HEK293 (cell line): ENCODE data around the gene LAMC2.

ENCODE experiments used
- CTCF ChIA-PET: fragments of 350-600 bp; formaldehyde crosslinking; extraction: SDS; loops from one replicate; lab custom pipeline; 2021; ENCODE audit warnings: antibody characterized with exemption; lab: Yijun Ruan, JAX
- POLR2A ChIA-PET: fragments of 300-600 bp; formaldehyde crosslinking; extraction: SDS; loops from one replicate; lab custom pipeline; 2020; ENCODE audit warnings: antibody characterized with exemption, inconsistent platforms; lab: Yijun Ruan, JAX
- H3K27ac ChIP-seq: fragments of 200-500 bp; sonication (Bioruptor generic); 2 replicates; pipeline ENCODE4 v1.5.1; 2014; ENCODE audit warnings: low read depth, low read length, control low read depth, inconsistent platforms; ENCODE audit errors: extremely low read depth
- H3K36me3 ChIP-seq, 2 experiments: fragments of 200-500 bp in 1 of 2; sonication (Bioruptor generic) in 1 of 2; 1 replicate in 1 of 2; 2 replicates in 1 of 2; pipeline ENCODE4 v1.5.1; 2014 to 2017; ENCODE audit warnings: inconsistent platforms in 2 of 2, low read length in 2 of 2; ENCODE audit not compliant: control insufficient read depth in 2 of 2, insufficient read depth in 1 of 2
- H3K4me1 ChIP-seq: fragments of 200-500 bp; sonication (Bioruptor generic); 2 replicates; pipeline ENCODE4 v1.5.1; 2014; ENCODE audit warnings: mild to moderate bottlenecking, low read length, inconsistent platforms; ENCODE audit not compliant: control insufficient read depth, insufficient read depth
- H3K4me3 ChIP-seq: 2 replicates; pipeline ENCODE4 v1.5.1; 2011; ENCODE audit warnings: low read depth, mild to moderate bottlenecking, control low read depth, low read length, moderate library complexity
- H3K9me3 ChIP-seq: fragments of 200-500 bp; sonication (Bioruptor generic); 2 replicates; pipeline ENCODE4 v1.5.1; 2014; ENCODE audit warnings: low read depth, low read length, inconsistent platforms; ENCODE audit not compliant: control insufficient read depth, insufficient read depth
- AEBP2 ChIP-seq: fragments of 450-650 bp; formaldehyde crosslinking; IDR thresholded peaks from 2 replicates; pipeline ENCODE4 v1.5.1; 2016; ENCODE audit warnings: missing biosample characterization, missing genetic modification characterization, borderline replicate concordance
- BCL11A ChIP-seq: fragments of 450-650 bp; formaldehyde crosslinking; IDR thresholded peaks from 2 replicates; pipeline ENCODE4 v1.5.1; 2016; ENCODE audit warnings: low read depth, missing biosample characterization, missing genetic modification characterization
- KLF16 ChIP-seq: fragments of 450-650 bp; formaldehyde crosslinking; IDR thresholded peaks from 2 replicates; pipeline ENCODE4 v1.5.1; 2017; ENCODE audit warnings: missing biosample characterization, missing genetic modification characterization
- OSR2 ChIP-seq: fragments of 450-650 bp; formaldehyde crosslinking; IDR thresholded peaks from 2 replicates; pipeline ENCODE4 v1.5.1; 2016; ENCODE audit warnings: missing biosample characterization, missing genetic modification characterization
- YY1 ChIP-seq: fragments of 450-650 bp; formaldehyde crosslinking; IDR thresholded peaks from 2 replicates; pipeline ENCODE4 v1.5.1; 2018; ENCODE audit warnings: missing biosample characterization, missing genetic modification characterization
- ZBTB7A ChIP-seq: fragments of 450-650 bp; formaldehyde crosslinking; IDR thresholded peaks from 2 replicates; pipeline ENCODE4 v1.5.1; 2016; ENCODE audit warnings: low read depth, missing biosample characterization, missing genetic modification characterization
- ZFHX2 ChIP-seq: fragments of 450-650 bp; formaldehyde crosslinking; conservative IDR thresholded peaks from 2 replicates; pipeline ENCODE4 v1.5.1; 2016; ENCODE audit warnings: missing biosample characterization, missing genetic modification characterization
- ZFP3 ChIP-seq: fragments of 450-650 bp; formaldehyde crosslinking; IDR thresholded peaks from 2 replicates; pipeline ENCODE4 v1.5.1; 2016; ENCODE audit warnings: low read depth, missing biosample characterization, missing genetic modification characterization
- ZFP37 ChIP-seq: fragments of 450-650 bp; formaldehyde crosslinking; IDR thresholded peaks from 2 replicates; pipeline ENCODE4 v1.5.1; 2016; ENCODE audit warnings: missing biosample characterization, missing genetic modification characterization
- ZNF426 ChIP-seq: fragments of 450-650 bp; formaldehyde crosslinking; IDR thresholded peaks from 2 replicates; pipeline ENCODE4 v1.5.1; 2017; ENCODE audit warnings: missing biosample characterization, missing genetic modification characterization, mild to moderate bottlenecking, inconsistent platforms, moderate library complexity
- ZNF548 ChIP-seq: fragments of 450-650 bp; formaldehyde crosslinking; IDR thresholded peaks from 2 replicates; pipeline ENCODE4 v1.5.1; 2016; ENCODE audit warnings: missing biosample characterization, missing genetic modification characterization
- ZNF558 ChIP-seq: fragments of 450-650 bp; formaldehyde crosslinking; IDR thresholded peaks from 2 replicates; pipeline ENCODE4 v1.5.1; 2016; ENCODE audit warnings: missing biosample characterization, missing genetic modification characterization
- ZNF596 ChIP-seq: fragments of 450-650 bp; IDR thresholded peaks from 2 replicates; pipeline ENCODE4 v1.5.0; 2018; ENCODE audit warnings: missing biosample characterization, mild to moderate bottlenecking, missing genetic modification characterization, moderate library complexity
- ZNF701 ChIP-seq: fragments of 450-650 bp; formaldehyde crosslinking; IDR thresholded peaks from 2 replicates; pipeline ENCODE4 v1.5.1; 2016; ENCODE audit warnings: missing biosample characterization, missing genetic modification characterization
- ZNF768 ChIP-seq: fragments of 450-650 bp; formaldehyde crosslinking; IDR thresholded peaks from 2 replicates; pipeline ENCODE4 v1.5.1; 2018; ENCODE audit warnings: missing biosample characterization, mild to moderate bottlenecking, missing genetic modification characterization
- ZNF792 ChIP-seq: fragments of 450-650 bp; formaldehyde crosslinking; IDR thresholded peaks from 2 replicates; pipeline ENCODE4 v1.5.1; 2016; ENCODE audit warnings: missing biosample characterization, missing genetic modification characterization
- ZSCAN16 ChIP-seq: fragments of 450-650 bp; formaldehyde crosslinking; IDR thresholded peaks from 2 replicates; pipeline ENCODE4 v1.5.1; 2016; ENCODE audit warnings: missing biosample characterization, missing genetic modification characterization
- TF ChIP-seq, protein P1 (sequence below): fragments of 450-650 bp; formaldehyde crosslinking; IDR thresholded peaks from 2 replicates; pipeline ENCODE4 v1.5.1; 2016; ENCODE audit warnings: missing biosample characterization, missing genetic modification characterization, borderline replicate concordance

Gene LAMC2

GRCh38 chr1:183193963-183194525 lies 8.0 kb downstream of the LAMC2 start:
- H3K36me3 ChIP-seq: no peaks in the 10 kb centered on the region
- TF ChIP-seq AEBP2 (tag by site-specific recombination): no peak
- no peak for TF ChIP-seq BCL11A (tag by site-specific recombination)
- H3K27ac ChIP-seq: no peak overlapping the region
- H3K9me3 ChIP-seq: no peaks in the 10 kb centered on the region
- H3K4me3 ChIP-seq: no peak overlapping the region
- no peaks in the 10 kb centered on the region for H3K4me1 ChIP-seq
- ChIA-PET CTCF (interaction anchor here (1.7 to 1.8 kb wide), 2 partner anchors 34 to 41 kb away, joined by 5 to 8 read pairs; no protein-coding TSS in a partner anchor), POLR2A (no interaction called here)

DNA sequence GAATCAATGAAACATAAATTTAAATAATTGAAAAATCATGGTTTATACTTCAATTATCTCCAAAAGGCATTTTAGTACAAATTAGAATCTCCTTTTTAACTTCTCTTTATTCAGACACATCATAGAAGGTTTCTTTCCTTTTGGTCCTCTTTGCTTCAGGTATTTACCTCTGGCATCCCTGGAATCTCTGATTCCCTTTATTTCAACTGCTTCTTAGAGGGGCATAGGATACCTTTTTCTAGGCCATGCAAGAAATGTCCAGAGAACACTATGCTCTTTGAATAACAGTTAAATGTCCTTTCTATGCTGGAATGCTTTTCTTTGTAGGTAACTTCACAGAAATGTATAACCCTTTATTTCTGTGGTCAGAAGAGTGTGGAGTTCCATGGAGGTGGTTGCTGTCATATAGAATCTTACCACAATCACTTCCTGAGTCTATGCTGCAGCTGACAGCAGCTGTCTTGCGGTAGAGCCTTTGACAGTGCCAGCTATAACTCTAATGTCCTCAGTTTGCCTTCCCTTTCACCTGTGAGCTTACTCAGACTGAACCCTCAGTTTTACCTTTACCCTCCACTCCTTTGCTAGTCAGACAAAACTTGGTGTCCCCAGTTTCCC lies 8.6 kb downstream of the LAMC2 start:
- Histone ChIP-seq H3K4me1 (no peaks in the 10 kb centered on the region), H3K27ac (no peak overlapping the region), H3K4me3 (no peak overlapping the region), H3K36me3 (no peaks in the 10 kb centered on the region), H3K9me3 (no peaks in the 10 kb centered on the region)
- no peak for TF ChIP-seq ZFP3
- no peak for TF ChIP-seq YY1 (tag by site-specific recombination)
- no peak for TF ChIP-seq ZFHX2
- no peak for TF ChIP-seq ZBTB7A (tag by site-specific recombination)
- no peak for TF ChIP-seq ZSCAN16
- no peak for TF ChIP-seq ZNF768 (tag by site-specific recombination)
- TF ChIP-seq ZFP37 (tag by site-specific recombination): no peak
- TF ChIP-seq ZNF596 (tag by site-specific recombination): no peak
- TF ChIP-seq ZNF426 (tag by site-specific recombination): no peak
- TF ChIP-seq ZNF792 (tag by site-specific recombination): no peak
- no peak for TF ChIP-seq ZNF701 (tag by site-specific recombination)
- no peak for TF ChIP-seq ZNF558 (tag by site-specific recombination)
- TF ChIP-seq KLF16: no peak
- TF ChIP-seq, protein P1, sequence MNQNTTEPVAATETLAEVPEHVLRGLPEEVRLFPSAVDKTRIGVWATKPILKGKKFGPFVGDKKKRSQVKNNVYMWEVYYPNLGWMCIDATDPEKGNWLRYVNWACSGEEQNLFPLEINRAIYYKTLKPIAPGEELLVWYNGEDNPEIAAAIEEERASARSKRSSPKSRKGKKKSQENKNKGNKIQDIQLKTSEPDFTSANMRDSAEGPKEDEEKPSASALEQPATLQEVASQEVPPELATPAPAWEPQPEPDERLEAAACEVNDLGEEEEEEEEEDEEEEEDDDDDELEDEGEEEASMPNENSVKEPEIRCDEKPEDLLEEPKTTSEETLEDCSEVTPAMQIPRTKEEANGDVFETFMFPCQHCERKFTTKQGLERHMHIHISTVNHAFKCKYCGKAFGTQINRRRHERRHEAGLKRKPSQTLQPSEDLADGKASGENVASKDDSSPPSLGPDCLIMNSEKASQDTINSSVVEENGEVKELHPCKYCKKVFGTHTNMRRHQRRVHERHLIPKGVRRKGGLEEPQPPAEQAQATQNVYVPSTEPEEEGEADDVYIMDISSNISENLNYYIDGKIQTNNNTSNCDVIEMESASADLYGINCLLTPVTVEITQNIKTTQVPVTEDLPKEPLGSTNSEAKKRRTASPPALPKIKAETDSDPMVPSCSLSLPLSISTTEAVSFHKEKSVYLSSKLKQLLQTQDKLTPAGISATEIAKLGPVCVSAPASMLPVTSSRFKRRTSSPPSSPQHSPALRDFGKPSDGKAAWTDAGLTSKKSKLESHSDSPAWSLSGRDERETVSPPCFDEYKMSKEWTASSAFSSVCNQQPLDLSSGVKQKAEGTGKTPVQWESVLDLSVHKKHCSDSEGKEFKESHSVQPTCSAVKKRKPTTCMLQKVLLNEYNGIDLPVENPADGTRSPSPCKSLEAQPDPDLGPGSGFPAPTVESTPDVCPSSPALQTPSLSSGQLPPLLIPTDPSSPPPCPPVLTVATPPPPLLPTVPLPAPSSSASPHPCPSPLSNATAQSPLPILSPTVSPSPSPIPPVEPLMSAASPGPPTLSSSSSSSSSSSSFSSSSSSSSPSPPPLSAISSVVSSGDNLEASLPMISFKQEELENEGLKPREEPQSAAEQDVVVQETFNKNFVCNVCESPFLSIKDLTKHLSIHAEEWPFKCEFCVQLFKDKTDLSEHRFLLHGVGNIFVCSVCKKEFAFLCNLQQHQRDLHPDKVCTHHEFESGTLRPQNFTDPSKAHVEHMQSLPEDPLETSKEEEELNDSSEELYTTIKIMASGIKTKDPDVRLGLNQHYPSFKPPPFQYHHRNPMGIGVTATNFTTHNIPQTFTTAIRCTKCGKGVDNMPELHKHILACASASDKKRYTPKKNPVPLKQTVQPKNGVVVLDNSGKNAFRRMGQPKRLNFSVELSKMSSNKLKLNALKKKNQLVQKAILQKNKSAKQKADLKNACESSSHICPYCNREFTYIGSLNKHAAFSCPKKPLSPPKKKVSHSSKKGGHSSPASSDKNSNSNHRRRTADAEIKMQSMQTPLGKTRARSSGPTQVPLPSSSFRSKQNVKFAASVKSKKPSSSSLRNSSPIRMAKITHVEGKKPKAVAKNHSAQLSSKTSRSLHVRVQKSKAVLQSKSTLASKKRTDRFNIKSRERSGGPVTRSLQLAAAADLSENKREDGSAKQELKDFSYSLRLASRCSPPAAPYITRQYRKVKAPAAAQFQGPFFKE: no peak
- TF ChIP-seq OSR2: no peak
- no peak for TF ChIP-seq ZNF548 (tag by site-specific recombination)
- POLR2A ChIA-PET: no interaction called here
- CTCF ChIA-PET: interaction anchor here (1.4 to 2.0 kb wide), 3 partner anchors 40 to 232 kb away, joined by 3 to 6 read pairs (median 5); no protein-coding TSS in a partner anchor
